Measurements from ENCODE around the gene KRT9.
A peak's percentile ranks its signal among the peaks of the same experiment; 100 is the strongest.
"Not testable (repeated sequence)": the region's sequence is repeated elsewhere in the genome, so short reads cannot be mapped to it uniquely, and the experiment has no call there.

The KRT9 gene

GRCh38 chr17:41610965-41611640 is 39.2 kb upstream of the KRT9 start:
- no peak for DNase-seq (ENCODE audit: low read depth)
- no peak overlapping the region for H3K4me3 ChIP-seq (ENCODE audit: low read length)
- no peak for TF ChIP-seq CTCF (conservative IDR thresholded peaks at IDR 0.05; ENCODE audit: low read length)

- H3K4me3 ChIP-seq (ENCODE audit: low read length); DNase-seq (ENCODE audit: low read depth): not testable (repeated sequence)
- TF ChIP-seq CTCF (conservative IDR thresholded peaks at IDR 0.05; ENCODE audit: low read length) = peak; percentile 25
Observed at GRCh38 chr17:41610061-41610517, 38.2 kb upstream of the KRT9 start.

GRCh38 chr17:41606930-41607329 is 35.1 kb upstream of the KRT9 start:
- not testable (repeated sequence) for H3K4me3 ChIP-seq (ENCODE audit: low read length); DNase-seq (ENCODE audit: low read depth)

- no peak for TF ChIP-seq CTCF (conservative IDR thresholded peaks at IDR 0.05; ENCODE audit: low read length)
- H3K4me3 ChIP-seq (ENCODE audit: low read length) = no peak overlapping the region
- DNase-seq (ENCODE audit: low read depth) = no peak
Observed at GRCh38 chr17:41602524-41602923, 30.7 kb upstream of the KRT9 start.

- TF ChIP-seq CTCF (conservative IDR thresholded peaks at IDR 0.05; ENCODE audit: low read length) = no peak
- no peak for DNase-seq (ENCODE audit: low read depth)
- H3K4me3 ChIP-seq (ENCODE audit: low read length) = no peak overlapping the region
Observed at GRCh38 chr17:41600318-41600717, 28.5 kb upstream of the KRT9 start.

- DNase-seq (ENCODE audit: low read depth) = no peak
- no peak for TF ChIP-seq CTCF (conservative IDR thresholded peaks at IDR 0.05; ENCODE audit: low read length)
Observed at GRCh38 chr17:41599680-41600079, 27.8 kb upstream of the KRT9 start.

GRCh38 chr17:41595585-41595984 is 23.7 kb upstream of the KRT9 start:
- no peak for TF ChIP-seq CTCF (conservative IDR thresholded peaks at IDR 0.05; ENCODE audit: low read length)
- no peak overlapping the region for H3K4me3 ChIP-seq (ENCODE audit: low read length)
- DNase-seq (ENCODE audit: low read depth) = no peak

More at GRCh38 chr17:41599680-41600079, 27.8 kb upstream of the KRT9 start:
- no peak overlapping the region for H3K4me3 ChIP-seq (ENCODE audit: low read length)
